SH-SY5Y (cell line): ENCODE measurements around the gene CLGN.

ENCODE experiments used
- GATA2 ChIP-seq: IDR thresholded peaks from 2 replicates; pipeline ENCODE4 v1.6.1; 2011; ENCODE audit warnings: mild to moderate bottlenecking, low read depth, low read length
- GATA3 ChIP-seq: IDR thresholded peaks from 2 replicates; pipeline ENCODE4 v1.6.1; 2011; ENCODE audit warnings: low read depth, mild to moderate bottlenecking, low read length, moderate library complexity

GRCh38 chr4:140448162-140448561 is 20.7 kb upstream of the CLGN start:
- TF ChIP-seq GATA2: no peak
- no peak for TF ChIP-seq GATA3
